ENCODE results near the gene POTEB.
"Not testable (repeated sequence)": the region's sequence is repeated elsewhere in the genome, so short reads cannot be mapped to it uniquely, and the experiment has no call there.

POTEB gene

DNA sequence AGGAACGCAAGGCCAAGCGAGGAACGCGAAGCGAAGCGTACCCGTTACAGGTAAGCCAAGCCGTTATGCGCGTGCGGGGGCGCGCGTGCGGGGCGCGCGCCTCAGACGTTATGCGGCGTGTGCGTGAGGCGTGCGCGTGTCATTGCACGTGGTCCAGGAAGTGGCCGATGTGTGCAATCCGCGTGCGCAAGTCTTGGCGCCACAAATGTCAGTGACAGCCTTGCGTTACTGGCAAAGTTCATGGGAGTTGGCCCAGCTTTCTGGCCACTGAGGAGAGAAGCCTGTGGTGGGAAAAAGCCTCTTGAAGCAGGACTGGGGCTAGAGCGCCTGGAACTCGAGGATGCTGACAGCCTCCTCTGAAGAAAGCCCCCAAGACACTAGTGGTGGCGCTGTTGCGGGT is at the start of gene POTEB:
Gene POTEB, minus strand, starts transcription at position 101 of the 400 bp plus-strand sequence. CDS start 489 bp downstream, outside the sequence.
- not testable (repeated sequence) for DNase-seq

GRCh38 chr15:21890955-21891354 is 13.4 kb upstream of the POTEB start:
- not testable (repeated sequence) for DNase-seq

GRCh38 chr15:21889542-21889941 is 12.0 kb upstream of the POTEB start:
- DNase-seq, result not testable (repeated sequence)

GRCh38 chr15:21838831-21839230 is 38.7 kb downstream of the POTEB start:
- not testable (repeated sequence) for DNase-seq

Data from CD4-positive, alpha-beta T cell treated with Interleukin-4 for 4 hours (primary cell).